ENCODE data around the gene BRAF.
"Not testable (repeated sequence)": the region's sequence is repeated elsewhere in the genome, so short reads cannot be mapped to it uniquely, and the experiment has no call there.

Gene BRAF

GRCh38 chr7:140684066-140684950 lies 240.4 kb downstream of the BRAF start:
- DNase-seq (ENCODE audit: low read depth in 2 of 3, low spot score in 2 of 3), result no peak

- no peak for DNase-seq (ENCODE audit: low read depth in 2 of 3, low spot score in 2 of 3)
These were observed 241.1 kb downstream of the BRAF start for GRCh38 chr7:140683657-140684056.

- DNase-seq (ENCODE audit: low read depth in 2 of 3, low spot score in 2 of 3), result no peak
These were observed 243.0 kb downstream of the BRAF start for GRCh38 chr7:140681766-140682165.

GRCh38 chr7:140680886-140681285 lies 243.8 kb downstream of the BRAF start:
- DNase-seq (ENCODE audit: low read depth in 2 of 3, low spot score in 2 of 3), result no peak

- DNase-seq (ENCODE audit: low read depth in 2 of 3, low spot score in 2 of 3), result no peak
These were observed 245.5 kb downstream of the BRAF start for GRCh38 chr7:140679186-140679585.

GRCh38 chr7:140678816-140679130 lies 246.0 kb downstream of the BRAF start:
- no peak for DNase-seq (ENCODE audit: low read depth in 2 of 3, low spot score in 2 of 3)

- no peak for DNase-seq (ENCODE audit: low read depth in 2 of 3, low spot score in 2 of 3)
These were observed 246.5 kb downstream of the BRAF start for GRCh38 chr7:140678081-140678815.

- DNase-seq (ENCODE audit: low read depth in 2 of 3, low spot score in 2 of 3), result no peak
These were observed 247.2 kb downstream of the BRAF start for GRCh38 chr7:140677496-140677895.

- DNase-seq (ENCODE audit: low read depth in 2 of 3, low spot score in 2 of 3), result not testable (repeated sequence)
These were observed 247.8 kb downstream of the BRAF start for GRCh38 chr7:140676956-140677355.

GRCh38 chr7:140676306-140676705 lies 248.4 kb downstream of the BRAF start:
- no peak for DNase-seq (ENCODE audit: low read depth in 2 of 3, low spot score in 2 of 3)

GRCh38 chr7:140675726-140676125 lies 249.0 kb downstream of the BRAF start:
- no peak for DNase-seq (ENCODE audit: low read depth in 2 of 3, low spot score in 2 of 3)

- no peak for DNase-seq (ENCODE audit: low read depth in 2 of 3, low spot score in 2 of 3)
These were observed 249.6 kb downstream of the BRAF start for GRCh38 chr7:140674899-140675701.

GRCh38 chr7:140674356-140674800 lies 250.4 kb downstream of the BRAF start:
- DNase-seq (ENCODE audit: low read depth in 2 of 3, low spot score in 2 of 3), result no peak

GRCh38 chr7:140673774-140674155 lies 251.0 kb downstream of the BRAF start:
- no peak for DNase-seq (ENCODE audit: low read depth in 2 of 3, low spot score in 2 of 3)

GRCh38 chr7:140673063-140673773 lies 251.5 kb downstream of the BRAF start:
- DNase-seq (ENCODE audit: low read depth in 2 of 3, low spot score in 2 of 3), result peak in 2 of 3 experiments; percentile 19 to 51

- peak in 2 of 3 experiments; percentile 30 to 35 for DNase-seq (ENCODE audit: low read depth in 2 of 3, low spot score in 2 of 3)
These were observed 252.2 kb downstream of the BRAF start, which contains the start of gene ADCK2 for GRCh38 chr7:140672382-140673062. Gene ADCK2, plus strand, starts transcription at chr7:140672945. Its CDS starts 386 bp downstream, at chr7:140673331.

GRCh38 chr7:140671966-140672365 lies 252.8 kb downstream of the BRAF start:
- no peak for DNase-seq (ENCODE audit: low read depth in 2 of 3, low spot score in 2 of 3)

- no peak for DNase-seq (ENCODE audit: low read depth in 2 of 3, low spot score in 2 of 3)
These were observed 254.3 kb downstream of the BRAF start for GRCh38 chr7:140670343-140670935.

GRCh38 chr7:140669862-140670261 lies 254.9 kb downstream of the BRAF start:
- not testable (repeated sequence) for DNase-seq (ENCODE audit: low read depth in 2 of 3, low spot score in 2 of 3)

GRCh38 chr7:140669352-140669751 lies 255.4 kb downstream of the BRAF start:
- DNase-seq (ENCODE audit: low read depth in 2 of 3, low spot score in 2 of 3), result no peak

Measured in activated CD8-positive, alpha-beta memory T cell treated with anti-CD3 and anti-CD28 coated beads for 48 hours (primary cell).